PC-3 (cell line): ENCODE data around the gene SEMA6B. TPM values are rescaled to one million over a fixed set of nuclear protein-coding genes. Genes with fewer than 3 reads are reported as not detected.

ENCODE experiments used
- ATAC-seq: fragments of 200-7000 bp; cut with Tn5 transposase; 2 replicates; pipeline ENCODE4 v1.9.1; 2020; ENCODE audit warnings: mild to moderate bottlenecking, moderate library complexity
- BruUV-seq: library from RNA; stranded (reverse); fragments of 400-500 nt; replicated peaks from 2 replicates; lab custom pipeline; 2021; lab: Mats Ljungman, UMichigan
- CTCF ChIA-PET: fragments of 300-600 bp; sonication (Branson Sonifier 250); formaldehyde crosslinking; loops from one replicate; lab custom pipeline; 2022; ENCODE audit warnings: antibody characterized with exemption; lab: Charles Lee
- POLR2A ChIA-PET: fragments of 300-600 bp; sonication (Branson Sonifier 250); formaldehyde crosslinking; loops from one replicate; lab custom pipeline; 2022; ENCODE audit warnings: antibody characterized with exemption; ENCODE audit not compliant: unreplicated experiment; lab: Charles Lee
- DNase-seq: peaks from one replicate; pipeline ENCODE4 v3.0.0-alpha.2; 2015
- H2AFZ ChIP-seq: fragments of 300-600 bp; sonication (generic); 2 replicates; pipeline ENCODE4 v1.6.0; 2016; ENCODE audit warnings: antibody characterized with exemption, low read length
- H3F3A ChIP-seq: fragments of 300-600 bp; sonication (generic); one replicate; pipeline ENCODE4 v1.6.0; 2017; ENCODE audit warnings: antibody characterized with exemption, low read length, control low read depth, mild to moderate bottlenecking; ENCODE audit not compliant: unreplicated experiment
- H3K27ac ChIP-seq: fragments of 300-600 bp; sonication (generic); 2 replicates; pipeline ENCODE4 v1.5.1; 2016; ENCODE audit warnings: mild to moderate bottlenecking, low read length
- H3K27me3 ChIP-seq: fragments of 300-600 bp; sonication (generic); 2 replicates; pipeline ENCODE4 v1.6.1; 2016; ENCODE audit warnings: low read length, mixed read lengths
- H3K36me3 ChIP-seq: fragments of 300-600 bp; sonication (generic); 2 replicates; pipeline ENCODE4 v1.6.1; 2016; ENCODE audit warnings: low read depth, mixed run types, low read length, mixed read lengths
- H3K4me1 ChIP-seq: fragments of 300-600 bp; sonication (generic); 2 replicates; pipeline ENCODE4 v1.5.1; 2016; ENCODE audit warnings: low read length; ENCODE audit not compliant: insufficient read depth
- H3K4me2 ChIP-seq: fragments of 300-600 bp; sonication (generic); 2 replicates; pipeline ENCODE4 v1.6.0; 2016; ENCODE audit warnings: low read length
- H3K4me3 ChIP-seq: fragments of 300-600 bp; sonication (generic); 2 replicates; pipeline ENCODE4 v1.5.1; 2016; ENCODE audit warnings: mild to moderate bottlenecking, low read length, mixed read lengths
- H3K79me2 ChIP-seq: fragments of 300-600 bp; sonication (generic); 2 replicates; pipeline ENCODE4 v1.6.1; 2017; ENCODE audit warnings: low read length, mixed read lengths
- H3K9ac ChIP-seq: fragments of 300-600 bp; sonication (generic); 2 replicates; pipeline ENCODE4 v1.6.0; 2016; ENCODE audit warnings: mild to moderate bottlenecking, low read length
- H3K9me2 ChIP-seq: fragments of 300-600 bp; sonication (generic); replicated peaks from 2 replicates; pipeline ENCODE4 v1.6.1; 2016; ENCODE audit warnings: mixed run types, low read length, mixed read lengths
- H3K9me3 ChIP-seq: fragments of 300-600 bp; sonication (generic); 2 replicates; pipeline ENCODE4 v1.6.1; 2016; ENCODE audit warnings: low read length, mixed read lengths
- H4K20me1 ChIP-seq: fragments of 300-600 bp; sonication (generic); 2 replicates; pipeline ENCODE4 v1.6.1; 2016; ENCODE audit warnings: low read length, mixed read lengths
- EZH2 ChIP-seq: fragments of 300-600 bp; sonication (generic); IDR thresholded peaks from one replicate; pipeline ENCODE4 v1.6.1; 2017; ENCODE audit warnings: antibody characterized with exemption, mild to moderate bottlenecking, low read length; ENCODE audit not compliant: unreplicated experiment
- EZH2phosphoT487 ChIP-seq: fragments of 300-600 bp; sonication (generic); IDR thresholded peaks from 2 replicates; pipeline ENCODE4 v1.6.1; 2018; ENCODE audit warnings: mild to moderate bottlenecking, antibody characterized with exemption, low read length, borderline replicate concordance
- intact Hi-C: fragments of 100-400 bp; cut with micrococcal nuclease; formaldehyde crosslinking; loops from 2 replicates; pipeline ENCODE4 v1.9.0; 2023
- total RNA-seq: library from RNA; depleted of rRNA; stranded (reverse); fragments of >200 nt; gene quantifications from 2 replicates; pipeline ENCODE4 v1.2.3, GENCODE V29; 2014
- TF ChIP-seq, protein P1 (sequence below): fragments of 300-600 bp; sonication (generic); conservative IDR thresholded peaks from 2 replicates; pipeline ENCODE4 v1.5.1; 2017; ENCODE audit warnings: antibody characterized with exemption, low read depth, mild to moderate bottlenecking, low read length

Gene SEMA6B
- total RNA-seq, 1 experiment from 2014 or later: 9.0 TPM

DNA sequence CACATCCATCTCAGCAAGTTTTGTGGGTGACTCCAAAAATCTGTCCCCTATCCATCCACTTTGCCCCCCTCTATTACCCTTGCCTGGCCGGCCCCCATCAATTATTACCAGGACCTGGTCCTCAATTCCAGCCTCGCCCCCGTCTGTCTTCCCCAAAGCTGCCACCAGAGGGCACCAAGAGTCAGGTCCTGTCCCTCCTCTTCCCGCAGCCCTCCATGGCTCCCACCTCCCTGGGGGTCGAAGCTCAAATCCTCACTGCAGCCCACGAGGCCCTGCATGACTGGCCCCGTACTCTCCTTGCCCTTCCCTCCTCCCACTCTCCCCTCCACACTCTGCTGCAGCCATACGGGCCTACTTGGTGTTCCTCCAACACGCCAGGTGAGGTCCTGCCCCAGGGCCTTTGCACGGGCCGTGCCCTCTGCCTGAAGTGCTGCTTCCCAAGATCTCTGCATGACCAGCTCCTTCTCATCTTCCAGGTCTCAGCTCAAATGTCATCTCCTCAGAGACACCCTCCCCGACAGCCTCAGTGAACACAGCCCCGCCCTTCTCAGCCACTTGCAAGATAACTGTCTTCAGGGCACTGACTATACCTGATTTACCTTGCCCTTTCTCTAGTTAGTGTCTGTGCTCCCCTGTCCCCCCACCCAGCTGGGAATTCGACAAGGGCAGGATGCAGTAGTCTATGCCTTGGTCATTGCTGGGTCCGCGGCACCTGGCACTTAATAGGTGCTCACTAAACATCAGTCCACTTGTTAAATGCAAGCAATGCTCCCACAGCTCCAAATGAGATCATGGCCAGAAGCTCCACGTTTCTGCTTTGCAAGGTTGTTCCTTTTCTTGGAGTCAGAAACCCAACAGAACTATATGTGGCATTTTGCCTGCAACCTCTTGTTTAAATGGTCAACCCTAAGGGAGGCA, 16.8 kb upstream of the SEMA6B start:
- H3K9me3 ChIP-seq: no peaks in the 10 kb centered on the region
- TF ChIP-seq EZH2: no peak
- no peak for TF ChIP-seq EZH2phosphoT487
- TF ChIP-seq, protein P1, sequence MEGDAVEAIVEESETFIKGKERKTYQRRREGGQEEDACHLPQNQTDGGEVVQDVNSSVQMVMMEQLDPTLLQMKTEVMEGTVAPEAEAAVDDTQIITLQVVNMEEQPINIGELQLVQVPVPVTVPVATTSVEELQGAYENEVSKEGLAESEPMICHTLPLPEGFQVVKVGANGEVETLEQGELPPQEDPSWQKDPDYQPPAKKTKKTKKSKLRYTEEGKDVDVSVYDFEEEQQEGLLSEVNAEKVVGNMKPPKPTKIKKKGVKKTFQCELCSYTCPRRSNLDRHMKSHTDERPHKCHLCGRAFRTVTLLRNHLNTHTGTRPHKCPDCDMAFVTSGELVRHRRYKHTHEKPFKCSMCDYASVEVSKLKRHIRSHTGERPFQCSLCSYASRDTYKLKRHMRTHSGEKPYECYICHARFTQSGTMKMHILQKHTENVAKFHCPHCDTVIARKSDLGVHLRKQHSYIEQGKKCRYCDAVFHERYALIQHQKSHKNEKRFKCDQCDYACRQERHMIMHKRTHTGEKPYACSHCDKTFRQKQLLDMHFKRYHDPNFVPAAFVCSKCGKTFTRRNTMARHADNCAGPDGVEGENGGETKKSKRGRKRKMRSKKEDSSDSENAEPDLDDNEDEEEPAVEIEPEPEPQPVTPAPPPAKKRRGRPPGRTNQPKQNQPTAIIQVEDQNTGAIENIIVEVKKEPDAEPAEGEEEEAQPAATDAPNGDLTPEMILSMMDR: peak; percentile 90
- H3K36me3 ChIP-seq: no peaks in the 10 kb centered on the region
- H3F3A ChIP-seq: no peaks in the 10 kb centered on the region
- no peaks in the 10 kb centered on the region for H3K79me2 ChIP-seq
- no peak overlapping the region for H3K27ac ChIP-seq
- H3K4me2 ChIP-seq: peak overlapping the region; percentile 77; the same call in 1 of the 2 replicates
- H3K27me3 ChIP-seq: peaks cover 7% of the 10 kb centered on the region; the same call in 1 of the 2 replicates
- no peak overlapping the region for H3K9ac ChIP-seq
- POLR2A ChIA-PET: no interaction called here
- CTCF ChIA-PET: interaction anchor here (0.6 to 1.6 kb wide), 4 partner anchors 52 to 60 kb away, joined by 4 to 6 read pairs (median 4); no protein-coding TSS in a partner anchor
- H3K4me3 ChIP-seq: no peak overlapping the region
- ATAC-seq (peak; percentile 24), DNase-seq (peak; percentile 68)
- BruUV-seq: no TSS peak
- H3K9me2 ChIP-seq: no peaks in the 10 kb centered on the region
- H4K20me1 ChIP-seq: no peaks in the 10 kb centered on the region
- H3K4me1 ChIP-seq: peaks cover 15% of the 10 kb centered on the region
- intact Hi-C loops: loop anchor here (5.0 kb wide), 1 partner anchor 56 kb away; no protein-coding TSS in a partner anchor
- H2AFZ ChIP-seq: no peak overlapping the region; the same call in 1 of the 2 replicates

DNA sequence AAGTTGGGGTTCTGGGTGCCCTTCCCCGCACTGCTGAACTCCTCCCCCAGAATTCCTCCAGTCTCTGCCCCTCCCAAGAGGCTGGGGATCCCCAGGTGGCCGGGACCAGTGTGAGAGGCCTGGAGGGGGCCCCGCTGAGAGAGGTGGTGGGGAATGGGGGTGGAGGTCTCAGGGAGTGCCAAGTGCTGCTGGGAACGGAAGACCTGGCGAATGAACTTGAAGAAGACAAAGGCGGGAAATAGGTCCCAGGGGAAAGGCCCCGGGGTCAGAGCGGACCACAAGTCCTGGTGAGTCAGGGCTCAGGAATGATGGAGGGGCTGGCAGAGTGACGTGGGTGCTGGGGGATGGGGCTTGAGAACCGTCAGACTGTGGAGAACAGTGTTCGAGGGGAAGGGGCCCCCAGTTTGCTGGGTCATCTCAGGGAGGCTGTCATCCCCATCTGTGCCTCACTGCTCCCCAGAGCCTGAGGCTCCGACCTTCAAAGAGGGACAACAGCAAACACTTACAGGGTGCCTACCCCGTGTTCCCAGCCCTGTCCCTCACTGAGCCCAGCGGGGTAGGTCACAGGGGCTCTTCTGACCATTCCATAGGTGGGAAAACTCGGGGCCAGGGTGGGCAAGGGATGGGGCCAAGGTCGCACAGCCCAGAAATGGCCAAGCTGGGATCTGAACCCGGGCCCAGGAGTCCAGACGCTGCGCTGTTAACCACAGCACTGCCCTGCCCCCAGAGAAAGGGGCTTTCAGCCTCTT, 16.0 kb upstream of the SEMA6B start:
- Histone ChIP-seq H3K27me3 (peaks cover 3% of the 10 kb centered on the region; the same call in 1 of the 2 replicates), H3K36me3 (no peaks in the 10 kb centered on the region), H4K20me1 (no peaks in the 10 kb centered on the region), H3K4me1 (peaks cover 15% of the 10 kb centered on the region), H3K4me3 (peak overlapping the region; percentile 35; the same call in 1 of the 2 replicates), H3K79me2 (no peaks in the 10 kb centered on the region), H3F3A (no peaks in the 10 kb centered on the region), H3K9me3 (no peaks in the 10 kb centered on the region), H3K9ac (peak overlapping the region; percentile 38; the same call in 1 of the 2 replicates), H3K9me2 (no peaks in the 10 kb centered on the region), H3K4me2 (peak overlapping the region; percentile 77), H2AFZ (peak overlapping the region; percentile 84), H3K27ac (peak overlapping the region; percentile 26)
- ChIA-PET POLR2A (no interaction called here), CTCF (interaction anchor here (1.6 kb wide), 2 partner anchors 58 to 61 kb away, joined by 4 to 6 read pairs; no protein-coding TSS in a partner anchor)
- BruUV-seq: no TSS peak
- ATAC-seq (peak; percentile 64), DNase-seq (peak; percentile 90)
- TF ChIP-seq, protein P1: no peak
- no peak for TF ChIP-seq EZH2
- no peak for TF ChIP-seq EZH2phosphoT487
- intact Hi-C loops: loop anchor here (5.0 kb wide), 1 partner anchor 57 kb away; no protein-coding TSS in a partner anchor
